Suprapubic skin (tissue), 4 donors: Measurements from ENCODE around the gene COLGALT1. TPM values are rescaled to one million over a fixed set of nuclear protein-coding genes. Genes with fewer than 3 reads are reported as not detected.

Experiments used
- DNase-seq, 2 donors: peaks; one replicate each; pipeline ENCODE4 v3.0.0-alpha.2; 2019; ENCODE audit warnings: low spot score in 2 of 2
- H3K27ac ChIP-seq: fragments of 200-600 bp; sonication (generic); one replicate; pipeline ENCODE4 v1.5.1; 2019
- H3K27me3 ChIP-seq: fragments of 200-600 bp; sonication (generic); one replicate; pipeline ENCODE4 v1.5.1; 2019
- H3K36me3 ChIP-seq: fragments of 200-600 bp; sonication (generic); one replicate; pipeline ENCODE4 v1.5.1; 2019
- H3K4me1 ChIP-seq: fragments of 200-600 bp; sonication (generic); one replicate; pipeline ENCODE4 v1.5.1; 2019
- H3K4me3 ChIP-seq: fragments of 200-600 bp; sonication (generic); one replicate; pipeline ENCODE4 v1.5.1; 2019; ENCODE audit warnings: mild to moderate bottlenecking
- H3K9me3 ChIP-seq: fragments of 200-600 bp; sonication (generic); one replicate; pipeline ENCODE4 v1.5.1; 2019
- EP300 ChIP-seq: sonication (generic); formaldehyde crosslinking; IDR thresholded peaks from one replicate; pipeline ENCODE4 v1.6.1; 2017; ENCODE audit warnings: antibody characterized with exemption
- POLR2A ChIP-seq, 2 donors: fragments of 450-650 bp; IDR thresholded peaks; one replicate each; pipeline ENCODE4 v1.6.1; 2017; ENCODE audit warnings: antibody characterized with exemption in 2 of 2, mild to moderate bottlenecking in 2 of 2, moderate library complexity in 2 of 2
- POLR2AphosphoS5 ChIP-seq, 3 donors: sonication (generic); formaldehyde crosslinking; IDR thresholded peaks; one replicate each; pipeline ENCODE4 v1.6.1; 2017; ENCODE audit warnings: antibody characterized with exemption in 3 of 3
- WGBS: methylation state at CpG from one replicate; pipeline ENCODE4 v1.1.5; 2018; 5-methylcytosine and 5-hydroxymethylcytosine counted together
- total RNA-seq, 4 donors: library from RNA; depleted of rRNA; stranded (reverse); fragments of >200 nt; gene quantifications; one replicate each; pipeline ENCODE4 v1.1.0, GENCODE V29; 2016
- TF ChIP-seq, protein P1 (sequence below), 2 donors: fragments of 200-600 bp in 1 of 2; fragments of 450-650 bp in 1 of 2; sonication (generic) in 1 of 2; IDR thresholded peaks; one replicate each; pipeline ENCODE4 v1.5.1; 2016 to 2019; ENCODE audit warnings: antibody characterized with exemption in 2 of 2, mild to moderate bottlenecking in 1 of 2, moderate library complexity in 1 of 2

COLGALT1 gene
- total RNA-seq, 4 donors from 2014 or later = 52.4 to 83.8 (median 60.7) TPM

GRCh38 chr19:17522988-17523872 lies 32.2 kb upstream of the COLGALT1 start:
- Histone ChIP-seq H3K27ac (no peak overlapping the region), H3K27me3 (peaks cover 9% of the 10 kb centered on the region), H3K4me1 (peaks cover 8% of the 10 kb centered on the region), H3K36me3 (peaks cover 18% of the 10 kb centered on the region), H3K9me3 (no peaks in the 10 kb centered on the region), H3K4me3 (no peak overlapping the region)
- no peak for DNase-seq
- 56% methylated on average over 24 of the region's 24 CpGs for WGBS
- TF ChIP-seq POLR2A (IDR thresholded peaks at IDR 0.05) (no peak), EP300 (no peak), POLR2AphosphoS5 (IDR thresholded peaks at IDR 0.05) (no peak)
- TF ChIP-seq, protein P1, sequence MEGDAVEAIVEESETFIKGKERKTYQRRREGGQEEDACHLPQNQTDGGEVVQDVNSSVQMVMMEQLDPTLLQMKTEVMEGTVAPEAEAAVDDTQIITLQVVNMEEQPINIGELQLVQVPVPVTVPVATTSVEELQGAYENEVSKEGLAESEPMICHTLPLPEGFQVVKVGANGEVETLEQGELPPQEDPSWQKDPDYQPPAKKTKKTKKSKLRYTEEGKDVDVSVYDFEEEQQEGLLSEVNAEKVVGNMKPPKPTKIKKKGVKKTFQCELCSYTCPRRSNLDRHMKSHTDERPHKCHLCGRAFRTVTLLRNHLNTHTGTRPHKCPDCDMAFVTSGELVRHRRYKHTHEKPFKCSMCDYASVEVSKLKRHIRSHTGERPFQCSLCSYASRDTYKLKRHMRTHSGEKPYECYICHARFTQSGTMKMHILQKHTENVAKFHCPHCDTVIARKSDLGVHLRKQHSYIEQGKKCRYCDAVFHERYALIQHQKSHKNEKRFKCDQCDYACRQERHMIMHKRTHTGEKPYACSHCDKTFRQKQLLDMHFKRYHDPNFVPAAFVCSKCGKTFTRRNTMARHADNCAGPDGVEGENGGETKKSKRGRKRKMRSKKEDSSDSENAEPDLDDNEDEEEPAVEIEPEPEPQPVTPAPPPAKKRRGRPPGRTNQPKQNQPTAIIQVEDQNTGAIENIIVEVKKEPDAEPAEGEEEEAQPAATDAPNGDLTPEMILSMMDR (IDR thresholded peaks at IDR 0.05) = no peak

GRCh38 chr19:17524651-17525050 lies 30.8 kb upstream of the COLGALT1 start:
- no peak for DNase-seq
- TF ChIP-seq, protein P1 (IDR thresholded peaks at IDR 0.05) = no peak
- TF ChIP-seq POLR2A (IDR thresholded peaks at IDR 0.05) = no peak
- TF ChIP-seq POLR2AphosphoS5 (IDR thresholded peaks at IDR 0.05) = no peak
- TF ChIP-seq EP300 = no peak
- Histone ChIP-seq H3K4me3 (no peak overlapping the region), H3K9me3 (no peaks in the 10 kb centered on the region), H3K36me3 (peaks cover 10% of the 10 kb centered on the region), H3K27me3 (peaks cover 11% of the 10 kb centered on the region), H3K4me1 (peaks cover 8% of the 10 kb centered on the region), H3K27ac (no peak overlapping the region)
- 98% methylated on average over 4 of the region's 4 CpGs for WGBS

DNA sequence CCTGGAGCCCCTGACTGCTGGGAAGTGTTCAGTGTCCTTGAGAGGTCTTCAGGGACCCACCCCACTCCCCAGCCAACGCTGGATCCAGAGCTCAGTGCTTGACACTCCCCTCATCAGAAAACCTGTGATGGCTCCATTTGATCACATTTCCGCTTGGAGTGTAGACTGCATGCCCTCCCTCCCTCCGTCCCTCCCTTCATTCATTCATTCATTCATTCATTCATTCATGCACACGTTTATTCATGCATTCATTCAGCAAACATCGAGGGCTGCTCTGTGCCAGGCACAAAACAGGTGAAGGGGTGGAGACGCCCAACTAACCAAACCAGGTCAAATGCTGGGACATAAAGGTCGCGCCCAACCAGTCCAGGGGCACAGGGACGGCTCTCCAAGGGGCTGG lies 30.3 kb upstream of the COLGALT1 start:
- no peak for DNase-seq
- Histone ChIP-seq H3K27ac (no peak overlapping the region), H3K27me3 (peaks cover 11% of the 10 kb centered on the region), H3K9me3 (no peaks in the 10 kb centered on the region), H3K4me3 (no peak overlapping the region), H3K36me3 (peaks cover 10% of the 10 kb centered on the region), H3K4me1 (peaks cover 8% of the 10 kb centered on the region)
- 81% methylated on average over 9 of the region's 9 CpGs for WGBS
- TF ChIP-seq POLR2A (IDR thresholded peaks at IDR 0.05) = no peak
- TF ChIP-seq POLR2AphosphoS5 (IDR thresholded peaks at IDR 0.05) = no peak
- TF ChIP-seq, protein P1 (IDR thresholded peaks at IDR 0.05) = no peak
- no peak for TF ChIP-seq EP300

- TF ChIP-seq EP300 (no peak), POLR2A (IDR thresholded peaks at IDR 0.05) (no peak), POLR2AphosphoS5 (IDR thresholded peaks at IDR 0.05) (no peak)
- TF ChIP-seq, protein P1 (IDR thresholded peaks at IDR 0.05) = no peak
- no peak for DNase-seq
- Histone ChIP-seq H3K4me3 (no peak overlapping the region), H3K4me1 (peaks cover 8% of the 10 kb centered on the region), H3K27me3 (peaks cover 11% of the 10 kb centered on the region), H3K36me3 (no peaks in the 10 kb centered on the region), H3K27ac (no peak overlapping the region), H3K9me3 (no peaks in the 10 kb centered on the region)
- 47% methylated on average over 16 of the region's 16 CpGs for WGBS
Observed at GRCh38 chr19:17526922-17527321, 28.5 kb upstream of the COLGALT1 start.

DNA sequence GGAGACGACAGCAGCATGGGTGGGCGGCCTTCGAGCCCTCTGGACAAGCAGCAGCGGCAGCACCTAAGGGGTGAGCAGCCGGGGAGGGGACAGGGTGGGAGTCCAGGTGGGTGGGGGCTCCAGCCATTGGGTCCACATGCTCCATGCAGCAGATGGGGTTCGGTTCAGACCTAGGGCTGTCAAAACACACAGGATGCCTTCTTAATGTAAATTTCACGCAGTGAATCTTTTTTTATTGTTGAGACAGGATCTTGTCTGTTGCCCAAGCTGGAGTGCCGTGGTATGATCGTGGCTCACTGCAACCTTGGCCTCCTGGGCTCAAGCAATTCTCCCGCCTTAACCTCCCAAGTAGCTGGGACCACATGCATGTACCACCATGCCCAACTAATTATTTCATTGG lies 28.1 kb upstream of the COLGALT1 start:
- H3K27me3 ChIP-seq = peaks cover 11% of the 10 kb centered on the region

More for the DNA sequence above, 28.1 kb upstream of the COLGALT1 start:
- H3K9me3 ChIP-seq = no peaks in the 10 kb centered on the region
- peaks cover 8% of the 10 kb centered on the region for H3K4me1 ChIP-seq
- 66% methylated on average over 9 of the region's 10 CpGs for WGBS
- H3K36me3 ChIP-seq = no peaks in the 10 kb centered on the region
- no peak overlapping the region for H3K4me3 ChIP-seq
- no peak for DNase-seq
- TF ChIP-seq, protein P1 (IDR thresholded peaks at IDR 0.05) = no peak
- TF ChIP-seq POLR2AphosphoS5 (IDR thresholded peaks at IDR 0.05) = no peak
- TF ChIP-seq POLR2A (IDR thresholded peaks at IDR 0.05) = no peak
- TF ChIP-seq EP300 = no peak
- no peak overlapping the region for H3K27ac ChIP-seq
